ENCODE measurements around the gene ZDHHC11B. TPM values are rescaled to one million over a fixed set of nuclear protein-coding genes. Genes with fewer than 3 reads are reported as not detected.
"Not testable (repeated sequence)": the region's sequence is repeated elsewhere in the genome, so short reads cannot be mapped to it uniquely, and the experiment has no call there.

ZDHHC11B gene
- total RNA-seq (2014; rRNA removed; shearing (Covaris generic); ENCODE audit: low replicate concordance): not detected in 2 replicates

GRCh38 chr5:784428-785177 lies at the start of gene ZDHHC11B:
TSS of gene ZDHHC11B (minus strand) at chr5:784729. CDS start at chr5:766919, 17,810 bp downstream.
- in situ Hi-C loops (cut with HindIII; ENCODE audit: low pct_unique_long_range_greater_than_20kb, low sequenced_read_pairs): not testable (repeated sequence)
- DNase-seq (ENCODE audit: low read depth): peak; percentile 43

- in situ Hi-C loops (cut with HindIII; ENCODE audit: low pct_unique_long_range_greater_than_20kb, low sequenced_read_pairs); DNase-seq (ENCODE audit: low read depth): not testable (repeated sequence)
These were observed 49.5 kb upstream of the ZDHHC11B start for GRCh38 chr5:834013-834412.

GRCh38 chr5:828194-828593 lies 43.7 kb upstream of the ZDHHC11B start:
- DNase-seq (ENCODE audit: low read depth); in situ Hi-C loops (cut with HindIII; ENCODE audit: low pct_unique_long_range_greater_than_20kb, low sequenced_read_pairs): not testable (repeated sequence)

GRCh38 chr5:825544-825943 lies 41.0 kb upstream of the ZDHHC11B start:
- DNase-seq (ENCODE audit: low read depth); in situ Hi-C loops (cut with HindIII; ENCODE audit: low pct_unique_long_range_greater_than_20kb, low sequenced_read_pairs): not testable (repeated sequence)

- no peak for DNase-seq (ENCODE audit: low read depth)
- in situ Hi-C loops (cut with HindIII; ENCODE audit: low pct_unique_long_range_greater_than_20kb, low sequenced_read_pairs): no loop called here
These were observed 37.0 kb upstream of the ZDHHC11B start for GRCh38 chr5:821504-821903.

GRCh38 chr5:820245-820644 lies 35.7 kb upstream of the ZDHHC11B start:
- in situ Hi-C loops (cut with HindIII; ENCODE audit: low pct_unique_long_range_greater_than_20kb, low sequenced_read_pairs): no loop called here

GRCh38 chr5:819078-819477 lies 34.5 kb upstream of the ZDHHC11B start:
- in situ Hi-C loops (cut with HindIII; ENCODE audit: low pct_unique_long_range_greater_than_20kb, low sequenced_read_pairs): no loop called here
- no peak for DNase-seq (ENCODE audit: low read depth)

More at GRCh38 chr5:820245-820644, 35.7 kb upstream of the ZDHHC11B start:
- no peak for DNase-seq (ENCODE audit: low read depth)

GRCh38 chr5:816176-816575 lies 31.6 kb upstream of the ZDHHC11B start:
- in situ Hi-C loops (cut with HindIII; ENCODE audit: low pct_unique_long_range_greater_than_20kb, low sequenced_read_pairs): no loop called here
- DNase-seq (ENCODE audit: low read depth): no peak

- DNase-seq (ENCODE audit: low read depth): no peak
- in situ Hi-C loops (cut with HindIII; ENCODE audit: low pct_unique_long_range_greater_than_20kb, low sequenced_read_pairs): no loop called here
These were observed 30.9 kb upstream of the ZDHHC11B start for GRCh38 chr5:815449-815848.

GRCh38 chr5:813575-813974 lies 29.0 kb upstream of the ZDHHC11B start:
- in situ Hi-C loops (cut with HindIII; ENCODE audit: low pct_unique_long_range_greater_than_20kb, low sequenced_read_pairs); DNase-seq (ENCODE audit: low read depth): not testable (repeated sequence)

- in situ Hi-C loops (cut with HindIII; ENCODE audit: low pct_unique_long_range_greater_than_20kb, low sequenced_read_pairs); DNase-seq (ENCODE audit: low read depth): not testable (repeated sequence)
These were observed 26.9 kb upstream of the ZDHHC11B start for GRCh38 chr5:811384-811783.

- in situ Hi-C loops (cut with HindIII; ENCODE audit: low pct_unique_long_range_greater_than_20kb, low sequenced_read_pairs); DNase-seq (ENCODE audit: low read depth): not testable (repeated sequence)
These were observed 23.4 kb upstream of the ZDHHC11B start for GRCh38 chr5:807719-808514.

GRCh38 chr5:801472-801871 lies 16.9 kb upstream of the ZDHHC11B start:
- DNase-seq (ENCODE audit: low read depth): no peak
- in situ Hi-C loops (cut with HindIII; ENCODE audit: low pct_unique_long_range_greater_than_20kb, low sequenced_read_pairs): no loop called here

- DNase-seq (ENCODE audit: low read depth); in situ Hi-C loops (cut with HindIII; ENCODE audit: low pct_unique_long_range_greater_than_20kb, low sequenced_read_pairs): not testable (repeated sequence)
These were observed 16.5 kb upstream of the ZDHHC11B start for GRCh38 chr5:801055-801454.

- DNase-seq (ENCODE audit: low read depth); in situ Hi-C loops (cut with HindIII; ENCODE audit: low pct_unique_long_range_greater_than_20kb, low sequenced_read_pairs): not testable (repeated sequence)
These were observed 14.1 kb upstream of the ZDHHC11B start for GRCh38 chr5:798505-799138.

- in situ Hi-C loops (cut with HindIII; ENCODE audit: low pct_unique_long_range_greater_than_20kb, low sequenced_read_pairs); DNase-seq (ENCODE audit: low read depth): not testable (repeated sequence)
These were observed 13.5 kb upstream of the ZDHHC11B start for GRCh38 chr5:797986-798385.

GRCh38 chr5:795873-796272 lies 11.3 kb upstream of the ZDHHC11B start:
- DNase-seq (ENCODE audit: low read depth); in situ Hi-C loops (cut with HindIII; ENCODE audit: low pct_unique_long_range_greater_than_20kb, low sequenced_read_pairs): not testable (repeated sequence)

GRCh38 chr5:794948-795347 lies 10.4 kb upstream of the ZDHHC11B start:
- in situ Hi-C loops (cut with HindIII; ENCODE audit: low pct_unique_long_range_greater_than_20kb, low sequenced_read_pairs); DNase-seq (ENCODE audit: low read depth): not testable (repeated sequence)

- DNase-seq (ENCODE audit: low read depth); in situ Hi-C loops (cut with HindIII; ENCODE audit: low pct_unique_long_range_greater_than_20kb, low sequenced_read_pairs): not testable (repeated sequence)
These were observed 4.2 kb upstream of the ZDHHC11B start for GRCh38 chr5:788703-789102.

All from Caki2 (cell line).